ENCODE data around the gene CCDC183. TPM values are rescaled to one million over a fixed set of nuclear protein-coding genes. Genes with fewer than 3 reads are reported as not detected.

CCDC183 gene
- polyA plus RNA-seq, 3 donors = 0.54 to 2.1 TPM; not detected in 1

- Histone ChIP-seq H3K36me3 (replicated peaks in 1 of 2; ENCODE audit: control insufficient read depth in 1 of 2, insufficient read depth in 2 of 2, low read length in 2 of 2) (peaks cover 68 to 82% of the 10 kb centered on the region in 2 donors), H3K4me3 (replicated peaks in 1 of 3; ENCODE audit: low read depth in 2 of 3, low read length in 3 of 3) (no peak overlapping the region), H3K9ac (ENCODE audit: insufficient read depth, low read length, poor library complexity, severe bottlenecking) (no peak overlapping the region), H4K20me1 (ENCODE audit: insufficient read depth, low read length) (peaks cover 28% of the 10 kb centered on the region), H3K79me2 (ENCODE audit: insufficient read depth, low read length) (no peaks in the 10 kb centered on the region), H3K9me3 (replicated peaks in 1 of 2; ENCODE audit: control insufficient read depth in 1 of 2, insufficient read depth in 1 of 2, low read length in 2 of 2) (no peaks in the 10 kb centered on the region), H3K27me3 (ENCODE audit: control insufficient read depth in 2 of 2, insufficient read depth in 2 of 2, low read length in 2 of 2) (peaks cover 0 to under 1% of the 10 kb centered on the region in 2 donors), H3K4me1 (ENCODE audit: control insufficient read depth in 1 of 2, insufficient read depth in 2 of 2, low read length in 2 of 2) (peaks cover 0 to 8% of the 10 kb centered on the region in 2 donors), H3K4me2 (replicated peaks; ENCODE audit: extremely low read depth, low read length, poor library complexity, severe bottlenecking) (no peak overlapping the region), H3K27ac (ENCODE audit: low read depth in 1 of 2, low read length in 2 of 2) (no peak overlapping the region), H2AFZ (ENCODE audit: insufficient read depth, low read depth, low read length, poor library complexity, severe bottlenecking) (no peak overlapping the region)
- Mint-ChIP-seq H3K4me1 (peaks cover under 1% of the 10 kb centered on the region), H3K9me3 (peaks cover 0 to under 1% (median 0%) of the 10 kb centered on the region in 7 donors), H3K4me3 (no peak overlapping the region), H3K27ac (peak overlapping the region in 1 of 7 donors; percentile 20), H3K36me3 (peaks cover 48 to 83% of the 10 kb centered on the region in 2 donors), H3K27me3 (ENCODE audit: low read depth in 3 of 3) (peaks cover under 1 to 2% (median under 1%) of the 10 kb centered on the region in 3 donors)
- DNase-seq = no peak
- intact Hi-C loops (cut with micrococcal nuclease) = no loop called here
- 96% methylated on average over 9 of the region's 17 CpGs for WGBS (ENCODE audit: insufficient coverage)
- TF ChIP-seq CTCF (IDR thresholded peaks at IDR 0.05) = no peak
Measured at GRCh38 chr9:136826188-136826541, 30.0 kb downstream of the CCDC183 start.

- TF ChIP-seq CTCF (IDR thresholded peaks at IDR 0.05) = no peak
- H3K4me1 Mint-ChIP-seq = no peaks in the 10 kb centered on the region
- no peak overlapping the region for H3K9ac ChIP-seq (ENCODE audit: insufficient read depth, low read length, poor library complexity, severe bottlenecking)
- intact Hi-C loops (cut with micrococcal nuclease) = no loop called here
- no peak overlapping the region for H3K27ac Mint-ChIP-seq
- no peak overlapping the region for H2AFZ ChIP-seq (ENCODE audit: insufficient read depth, low read depth, low read length, poor library complexity, severe bottlenecking)
- peaks cover 0 to under 1% of the 10 kb centered on the region in 2 donors for H3K4me1 ChIP-seq (ENCODE audit: control insufficient read depth in 1 of 2, insufficient read depth in 2 of 2, low read length in 2 of 2)
- H3K4me3 ChIP-seq (replicated peaks in 1 of 3; ENCODE audit: low read depth in 2 of 3, low read length in 3 of 3) = no peak overlapping the region
- no peaks in the 10 kb centered on the region for H3K27me3 ChIP-seq (ENCODE audit: control insufficient read depth in 2 of 2, insufficient read depth in 2 of 2, low read length in 2 of 2)
- DNase-seq = no peak
- H3K9me3 ChIP-seq (replicated peaks in 1 of 2; ENCODE audit: control insufficient read depth in 1 of 2, insufficient read depth in 1 of 2, low read length in 2 of 2) = no peaks in the 10 kb centered on the region
- no peaks in the 10 kb centered on the region for H3K9me3 Mint-ChIP-seq
- H4K20me1 ChIP-seq (ENCODE audit: insufficient read depth, low read length) = peaks cover 21% of the 10 kb centered on the region
- peaks cover 74 to 90% of the 10 kb centered on the region in 2 donors for H3K36me3 ChIP-seq (replicated peaks in 1 of 2; ENCODE audit: control insufficient read depth in 1 of 2, insufficient read depth in 2 of 2, low read length in 2 of 2)
- H3K79me2 ChIP-seq (ENCODE audit: insufficient read depth, low read length) = no peaks in the 10 kb centered on the region
- H3K36me3 Mint-ChIP-seq = peaks cover 55 to 90% of the 10 kb centered on the region in 2 donors
- no peak overlapping the region for H3K27ac ChIP-seq (ENCODE audit: low read depth in 1 of 2, low read length in 2 of 2)
- no peaks in the 10 kb centered on the region for H3K27me3 Mint-ChIP-seq (ENCODE audit: low read depth in 3 of 3)
- no peak overlapping the region for H3K4me2 ChIP-seq (replicated peaks; ENCODE audit: extremely low read depth, low read length, poor library complexity, severe bottlenecking)
- no peak overlapping the region for H3K4me3 Mint-ChIP-seq
- whole genome bisulfite sequencing (ENCODE audit: insufficient coverage) = 96% methylated on average over 19 of the region's 24 CpGs
Measured at GRCh38 chr9:136826703-136827582, 30.8 kb downstream of the CCDC183 start.
